SHP77 treated with DMSO at 0.1 percent for 48 hours (cell line): Measurements from ENCODE around the gene TSPAN18.

ENCODE experiments used
- DNase-seq: peaks from one replicate; lab custom pipeline; 2025; lab: John Stamatoyannopoulos, UW

Gene TSPAN18

DNA sequence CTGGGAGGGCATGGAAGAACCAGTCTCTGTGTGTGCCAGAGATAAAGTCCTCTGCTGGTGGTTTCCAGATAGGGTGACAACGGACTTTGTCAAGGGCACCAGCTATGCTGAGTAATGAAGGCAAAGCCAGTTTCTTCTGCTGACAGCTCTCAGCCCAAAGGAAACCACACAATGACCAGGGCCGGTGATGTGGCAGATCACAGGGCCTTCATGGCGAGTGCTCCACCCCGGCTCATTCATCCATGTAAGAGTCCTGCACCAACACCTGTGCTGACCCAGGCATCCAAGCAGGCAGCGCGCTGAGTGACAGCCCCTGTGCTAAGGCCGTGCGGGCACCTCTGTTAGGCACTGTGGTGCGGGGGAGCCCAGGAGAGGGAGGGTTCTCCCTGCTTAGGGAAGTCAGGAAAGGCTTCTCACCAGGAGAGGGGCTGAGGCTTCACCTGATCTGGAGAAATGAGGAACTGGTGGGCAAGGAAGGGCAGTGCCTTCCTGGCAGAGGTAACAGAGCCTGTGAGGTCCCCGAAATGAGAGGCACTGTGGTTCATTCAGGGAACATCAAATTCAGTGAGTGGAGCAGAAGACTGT lies 190.1 kb downstream of the TSPAN18 start:
- DNase-seq, result no peak

DNA sequence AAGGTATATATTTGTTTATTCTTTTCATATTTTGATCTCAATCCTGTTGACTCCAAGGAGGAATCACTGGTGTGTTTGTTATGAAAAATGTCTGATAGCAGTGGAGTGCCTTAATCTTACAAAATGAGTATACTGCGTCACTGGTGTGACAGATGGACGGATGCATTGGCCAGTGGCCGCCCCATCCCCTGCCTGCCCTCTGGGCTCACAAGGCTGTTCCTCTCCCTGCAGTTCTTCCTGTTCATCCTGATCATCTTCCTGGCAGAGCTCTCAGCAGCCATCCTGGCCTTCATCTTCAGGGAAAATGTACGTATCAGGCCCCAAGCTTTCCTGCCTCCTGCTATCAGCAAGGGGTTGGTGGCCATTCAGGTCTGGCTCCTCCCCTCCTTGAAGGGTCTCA lies 191.0 kb downstream of the TSPAN18 start:
- no peak for DNase-seq

DNA sequence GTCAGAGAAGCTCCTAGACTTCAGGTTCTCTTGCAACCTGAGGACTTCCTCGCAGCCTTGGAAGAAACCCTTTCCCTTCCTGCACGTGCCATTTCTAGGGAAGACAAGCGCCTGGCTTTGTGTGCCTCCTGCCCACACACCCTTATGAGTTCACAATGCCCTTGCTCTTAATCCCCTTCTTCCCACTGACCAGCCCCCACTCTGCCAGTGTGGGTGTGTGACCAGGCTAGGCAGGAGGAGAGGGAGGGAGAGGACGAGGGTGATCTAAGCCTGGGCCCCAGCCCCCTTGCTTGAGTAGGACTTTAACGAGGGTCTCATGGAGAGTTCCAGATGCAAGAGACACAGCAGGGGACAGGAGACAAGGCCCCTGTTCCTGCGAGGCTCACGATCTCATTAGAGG lies 193.7 kb downstream of the TSPAN18 start:
- no peak for DNase-seq

- DNase-seq, result no peak
Observed at GRCh38 chr11:44923115-44923514, 196.4 kb downstream of the TSPAN18 start.

GRCh38 chr11:44923806-44924205 lies 197.0 kb downstream of the TSPAN18 start:
- no peak for DNase-seq

- DNase-seq, result no peak
Observed at GRCh38 chr11:44926036-44926435, 199.3 kb downstream of the TSPAN18 start.

- DNase-seq, result peak; percentile 41
Observed at GRCh38 chr11:44927174-44927661, 200.5 kb downstream of the TSPAN18 start.

DNA sequence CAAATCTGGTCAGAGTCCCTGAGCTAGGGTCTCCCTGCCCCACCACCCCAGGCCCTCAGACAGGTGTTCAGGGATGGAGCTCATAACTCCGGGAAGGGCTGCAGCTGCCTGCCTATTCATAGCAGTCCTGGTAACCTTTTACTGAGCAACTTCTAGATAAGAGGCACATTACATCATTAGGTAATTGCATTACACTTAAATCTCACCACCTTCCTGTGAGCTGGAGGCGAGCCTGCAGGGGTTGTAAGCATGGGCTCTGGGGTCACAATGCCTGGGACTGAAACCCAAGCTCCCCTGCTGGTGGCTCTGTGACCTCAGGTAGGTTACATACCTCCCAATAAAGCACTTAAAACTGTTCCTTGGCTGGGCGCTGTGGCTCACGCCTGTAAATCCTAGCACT lies 201.4 kb downstream of the TSPAN18 start:
- no peak for DNase-seq

- no peak for DNase-seq
Observed at GRCh38 chr11:44928816-44929215, 202.1 kb downstream of the TSPAN18 start.

GRCh38 chr11:44930588-44931302 lies 204.0 kb downstream of the TSPAN18 start:
- DNase-seq, result no peak

GRCh38 chr11:44931466-44931865 lies 204.7 kb downstream of the TSPAN18 start:
- no peak for DNase-seq

DNA sequence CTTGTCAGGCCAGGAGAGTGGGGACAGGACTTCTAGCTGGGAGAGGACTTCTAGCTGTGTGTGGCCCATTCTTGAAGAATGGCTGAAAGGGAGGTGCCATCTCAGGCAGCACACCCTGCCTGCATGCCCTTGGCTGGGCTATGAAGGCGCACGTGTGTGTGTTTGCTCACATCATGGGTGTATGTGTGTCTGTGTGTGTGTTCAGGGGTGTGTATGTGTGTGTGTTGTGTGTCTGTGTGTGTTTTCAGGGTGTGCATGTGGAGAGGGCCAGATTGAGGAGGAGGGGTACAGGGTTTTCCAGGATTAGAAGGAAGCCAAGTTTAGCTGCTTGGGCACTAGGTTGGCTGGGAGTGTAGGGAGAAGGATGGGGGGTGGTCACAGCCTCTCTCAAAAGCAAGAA lies 207.3 kb downstream of the TSPAN18 start:
- no peak for DNase-seq

- DNase-seq, result no peak
Observed at GRCh38 chr11:44934735-44935250, 208.0 kb downstream of the TSPAN18 start.

- DNase-seq, result peak; percentile 52
Observed at GRCh38 chr11:44936525-44936924, 209.8 kb downstream of the TSPAN18 start.

DNA sequence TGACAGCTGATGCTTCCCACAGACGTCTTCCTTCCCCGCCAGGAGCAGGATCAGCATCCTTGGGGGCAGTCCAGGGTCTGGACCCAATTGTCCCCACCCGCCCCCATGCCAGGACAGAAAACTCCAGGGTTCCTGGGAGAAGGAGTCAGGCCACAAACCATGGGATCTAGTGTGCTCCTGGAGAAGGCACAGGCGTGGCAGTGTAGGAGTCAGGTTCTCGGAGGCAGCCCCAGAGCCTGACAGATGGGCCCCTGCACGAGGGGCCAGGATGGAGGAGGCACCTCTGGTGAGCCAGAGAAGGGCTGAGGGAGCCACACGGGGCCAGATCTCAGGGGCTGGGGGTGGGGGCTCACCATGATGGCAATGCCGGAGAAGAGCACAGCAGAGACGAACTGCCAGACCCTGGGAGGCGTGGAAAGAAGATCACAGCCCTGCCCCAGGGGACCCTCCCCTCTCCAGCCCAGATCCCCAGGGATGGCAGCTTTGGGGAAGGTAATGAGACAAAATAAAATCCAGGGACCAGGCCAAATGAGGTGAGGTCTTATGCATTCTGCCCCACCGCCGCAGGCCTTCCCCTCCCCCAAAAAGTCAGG lies 210.3 kb downstream of the TSPAN18 start:
- DNase-seq, result no peak

DNA sequence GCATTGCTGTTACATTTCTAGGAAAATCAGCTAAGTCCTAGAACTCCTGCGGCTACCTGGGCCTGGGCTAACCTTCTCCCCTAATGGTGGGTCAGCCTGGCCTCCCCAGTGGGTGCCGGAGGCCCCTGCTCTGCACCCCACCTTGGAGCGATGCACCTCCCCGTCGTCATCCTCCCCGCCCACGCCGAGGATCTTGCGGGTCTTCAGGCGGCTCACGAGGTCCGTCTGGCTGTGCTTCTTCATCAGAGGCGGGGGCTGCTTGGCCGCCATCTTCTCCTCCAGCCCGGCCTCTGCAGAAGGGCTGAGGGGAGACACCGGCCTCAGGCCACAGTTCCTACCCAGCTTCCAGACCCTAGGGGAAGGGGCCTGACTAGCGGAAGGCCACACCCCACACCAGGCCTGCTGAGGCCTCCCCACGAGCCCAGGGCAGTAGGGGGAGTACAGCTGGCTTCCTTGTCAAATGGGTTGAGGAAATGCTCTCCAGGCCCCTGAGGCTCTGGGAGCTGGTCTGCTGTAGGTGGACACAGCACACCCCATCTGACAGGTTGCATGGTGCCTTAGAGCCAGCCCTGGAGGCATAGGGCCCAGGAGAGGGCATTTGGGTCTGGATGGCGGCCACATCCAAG lies 211.4 kb downstream of the TSPAN18 start:
- no peak for DNase-seq

- DNase-seq, result no peak
Observed at GRCh38 chr11:44939673-44940395, 213.1 kb downstream of the TSPAN18 start.

DNA sequence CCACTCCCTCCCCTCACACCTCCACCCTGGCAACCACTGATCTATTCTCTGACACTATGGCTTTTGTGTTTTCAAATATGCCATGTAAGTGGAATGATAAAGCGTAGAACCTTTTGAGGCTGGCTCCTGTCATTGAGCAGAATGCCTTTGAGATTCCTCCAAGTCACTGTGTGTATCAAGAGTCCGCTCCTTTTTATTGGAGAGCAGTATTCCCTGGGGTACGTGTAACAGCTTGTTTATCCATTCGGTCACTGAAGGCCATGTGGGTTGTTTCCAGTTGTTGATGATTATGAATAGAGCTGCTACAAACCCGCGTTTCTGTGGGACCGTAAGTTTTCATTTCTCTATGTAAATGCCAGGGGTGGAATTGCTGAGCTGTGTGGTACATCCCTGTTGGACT lies 213.6 kb downstream of the TSPAN18 start:
- DNase-seq, result no peak

- DNase-seq, result no peak
Observed at GRCh38 chr11:44940835-44941234, 214.1 kb downstream of the TSPAN18 start.

GRCh38 chr11:44941259-44942021 lies 214.7 kb downstream of the TSPAN18 start:
- no peak for DNase-seq
